PC-3 (cell line): ENCODE data around the gene UTS2R. TPM values are rescaled to one million over a fixed set of nuclear protein-coding genes. Genes with fewer than 3 reads are reported as not detected.

Experiments
- ATAC-seq: fragments of 200-7000 bp; cut with Tn5 transposase; 2 replicates; pipeline ENCODE4 v1.9.1; 2020; ENCODE audit warnings: mild to moderate bottlenecking, moderate library complexity
- BruUV-seq: library from RNA; stranded (reverse); fragments of 400-500 nt; replicated peaks from 2 replicates; lab custom pipeline; 2021; lab: Mats Ljungman, UMichigan
- CTCF ChIA-PET: fragments of 300-600 bp; sonication (Branson Sonifier 250); formaldehyde crosslinking; loops from one replicate; lab custom pipeline; 2022; ENCODE audit warnings: antibody characterized with exemption; lab: Charles Lee
- POLR2A ChIA-PET: fragments of 300-600 bp; sonication (Branson Sonifier 250); formaldehyde crosslinking; loops from one replicate; lab custom pipeline; 2022; ENCODE audit warnings: antibody characterized with exemption; ENCODE audit not compliant: unreplicated experiment; lab: Charles Lee
- DNase-seq: peaks from one replicate; pipeline ENCODE4 v3.0.0-alpha.2; 2015
- H2AFZ ChIP-seq: fragments of 300-600 bp; sonication (generic); 2 replicates; pipeline ENCODE4 v1.6.0; 2016; ENCODE audit warnings: antibody characterized with exemption, low read length
- H3F3A ChIP-seq: fragments of 300-600 bp; sonication (generic); one replicate; pipeline ENCODE4 v1.6.0; 2017; ENCODE audit warnings: antibody characterized with exemption, low read length, control low read depth, mild to moderate bottlenecking; ENCODE audit not compliant: unreplicated experiment
- H3K27ac ChIP-seq: fragments of 300-600 bp; sonication (generic); 2 replicates; pipeline ENCODE4 v1.5.1; 2016; ENCODE audit warnings: mild to moderate bottlenecking, low read length
- H3K27me3 ChIP-seq: fragments of 300-600 bp; sonication (generic); 2 replicates; pipeline ENCODE4 v1.6.1; 2016; ENCODE audit warnings: low read length, mixed read lengths
- H3K36me3 ChIP-seq: fragments of 300-600 bp; sonication (generic); 2 replicates; pipeline ENCODE4 v1.6.1; 2016; ENCODE audit warnings: low read depth, mixed run types, low read length, mixed read lengths
- H3K4me1 ChIP-seq: fragments of 300-600 bp; sonication (generic); 2 replicates; pipeline ENCODE4 v1.5.1; 2016; ENCODE audit warnings: low read length; ENCODE audit not compliant: insufficient read depth
- H3K4me2 ChIP-seq: fragments of 300-600 bp; sonication (generic); 2 replicates; pipeline ENCODE4 v1.6.0; 2016; ENCODE audit warnings: low read length
- H3K4me3 ChIP-seq: fragments of 300-600 bp; sonication (generic); 2 replicates; pipeline ENCODE4 v1.5.1; 2016; ENCODE audit warnings: mild to moderate bottlenecking, low read length, mixed read lengths
- H3K79me2 ChIP-seq: fragments of 300-600 bp; sonication (generic); 2 replicates; pipeline ENCODE4 v1.6.1; 2017; ENCODE audit warnings: low read length, mixed read lengths
- H3K9ac ChIP-seq: fragments of 300-600 bp; sonication (generic); 2 replicates; pipeline ENCODE4 v1.6.0; 2016; ENCODE audit warnings: mild to moderate bottlenecking, low read length
- H3K9me2 ChIP-seq: fragments of 300-600 bp; sonication (generic); replicated peaks from 2 replicates; pipeline ENCODE4 v1.6.1; 2016; ENCODE audit warnings: mixed run types, low read length, mixed read lengths
- H3K9me3 ChIP-seq: fragments of 300-600 bp; sonication (generic); 2 replicates; pipeline ENCODE4 v1.6.1; 2016; ENCODE audit warnings: low read length, mixed read lengths
- H4K20me1 ChIP-seq: fragments of 300-600 bp; sonication (generic); 2 replicates; pipeline ENCODE4 v1.6.1; 2016; ENCODE audit warnings: low read length, mixed read lengths
- EZH2 ChIP-seq: fragments of 300-600 bp; sonication (generic); IDR thresholded peaks from one replicate; pipeline ENCODE4 v1.6.1; 2017; ENCODE audit warnings: antibody characterized with exemption, mild to moderate bottlenecking, low read length; ENCODE audit not compliant: unreplicated experiment
- EZH2phosphoT487 ChIP-seq: fragments of 300-600 bp; sonication (generic); IDR thresholded peaks from 2 replicates; pipeline ENCODE4 v1.6.1; 2018; ENCODE audit warnings: mild to moderate bottlenecking, antibody characterized with exemption, low read length, borderline replicate concordance
- intact Hi-C: fragments of 100-400 bp; cut with micrococcal nuclease; formaldehyde crosslinking; loops from 2 replicates; pipeline ENCODE4 v1.9.0; 2023
- total RNA-seq: library from RNA; depleted of rRNA; stranded (reverse); fragments of >200 nt; gene quantifications from 2 replicates; pipeline ENCODE4 v1.2.3, GENCODE V29; 2014
- TF ChIP-seq, protein P1 (sequence below): fragments of 300-600 bp; sonication (generic); conservative IDR thresholded peaks from 2 replicates; pipeline ENCODE4 v1.5.1; 2017; ENCODE audit warnings: antibody characterized with exemption, low read depth, mild to moderate bottlenecking, low read length

Gene UTS2R
- total RNA-seq, 1 experiment from 2014 or later, result not detected

DNA sequence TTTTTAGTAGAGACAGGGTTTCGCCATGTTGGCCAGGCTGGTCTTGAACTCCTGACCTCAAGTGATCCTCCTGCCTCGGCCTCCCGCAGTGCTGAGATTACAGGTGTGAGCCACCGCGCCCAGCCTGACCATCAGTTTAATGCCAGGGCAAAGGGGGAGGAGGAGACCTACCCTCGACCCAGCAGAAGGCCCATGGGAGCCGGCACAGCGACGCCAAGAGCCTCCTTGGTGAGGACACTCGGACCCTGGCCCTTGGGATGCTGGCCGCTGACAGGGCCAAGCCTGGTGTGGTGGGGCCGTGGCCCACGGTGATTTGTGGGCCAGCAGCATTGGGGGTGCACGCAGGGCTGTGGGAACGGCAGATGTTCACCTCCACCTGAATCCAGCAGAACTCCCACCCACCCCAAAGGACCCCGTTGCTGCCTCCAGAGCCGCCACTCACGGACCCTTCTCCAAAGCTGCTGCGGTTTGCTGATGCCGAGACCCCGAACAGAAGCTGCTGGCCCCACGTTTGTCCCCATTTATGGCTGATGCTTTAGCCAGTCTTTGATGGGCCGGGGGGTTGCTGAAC, 20.0 kb downstream of the UTS2R start:
- Histone ChIP-seq H2AFZ (no peak overlapping the region), H3K4me2 (no peak overlapping the region), H3K4me3 (no peak overlapping the region), H3K4me1 (peaks cover 2% of the 10 kb centered on the region; the same call in 1 of the 2 replicates), H3F3A (no peaks in the 10 kb centered on the region), H3K27me3 (no peaks in the 10 kb centered on the region), H3K79me2 (no peaks in the 10 kb centered on the region), H3K27ac (no peak overlapping the region), H3K36me3 (no peaks in the 10 kb centered on the region; the same call in 1 of the 2 replicates), H4K20me1 (no peaks in the 10 kb centered on the region), H3K9ac (no peak overlapping the region), H3K9me2 (no peaks in the 10 kb centered on the region), H3K9me3 (no peaks in the 10 kb centered on the region)
- BruUV-seq, result no TSS peak
- ChIA-PET CTCF (no interaction called here), POLR2A (no interaction called here)
- no peak for DNase-seq
- TF ChIP-seq EZH2phosphoT487, result no peak
- TF ChIP-seq EZH2, result no peak
- TF ChIP-seq, protein P1, sequence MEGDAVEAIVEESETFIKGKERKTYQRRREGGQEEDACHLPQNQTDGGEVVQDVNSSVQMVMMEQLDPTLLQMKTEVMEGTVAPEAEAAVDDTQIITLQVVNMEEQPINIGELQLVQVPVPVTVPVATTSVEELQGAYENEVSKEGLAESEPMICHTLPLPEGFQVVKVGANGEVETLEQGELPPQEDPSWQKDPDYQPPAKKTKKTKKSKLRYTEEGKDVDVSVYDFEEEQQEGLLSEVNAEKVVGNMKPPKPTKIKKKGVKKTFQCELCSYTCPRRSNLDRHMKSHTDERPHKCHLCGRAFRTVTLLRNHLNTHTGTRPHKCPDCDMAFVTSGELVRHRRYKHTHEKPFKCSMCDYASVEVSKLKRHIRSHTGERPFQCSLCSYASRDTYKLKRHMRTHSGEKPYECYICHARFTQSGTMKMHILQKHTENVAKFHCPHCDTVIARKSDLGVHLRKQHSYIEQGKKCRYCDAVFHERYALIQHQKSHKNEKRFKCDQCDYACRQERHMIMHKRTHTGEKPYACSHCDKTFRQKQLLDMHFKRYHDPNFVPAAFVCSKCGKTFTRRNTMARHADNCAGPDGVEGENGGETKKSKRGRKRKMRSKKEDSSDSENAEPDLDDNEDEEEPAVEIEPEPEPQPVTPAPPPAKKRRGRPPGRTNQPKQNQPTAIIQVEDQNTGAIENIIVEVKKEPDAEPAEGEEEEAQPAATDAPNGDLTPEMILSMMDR, result no peak
- no peak for ATAC-seq
- intact Hi-C loops, result no loop called here

DNA sequence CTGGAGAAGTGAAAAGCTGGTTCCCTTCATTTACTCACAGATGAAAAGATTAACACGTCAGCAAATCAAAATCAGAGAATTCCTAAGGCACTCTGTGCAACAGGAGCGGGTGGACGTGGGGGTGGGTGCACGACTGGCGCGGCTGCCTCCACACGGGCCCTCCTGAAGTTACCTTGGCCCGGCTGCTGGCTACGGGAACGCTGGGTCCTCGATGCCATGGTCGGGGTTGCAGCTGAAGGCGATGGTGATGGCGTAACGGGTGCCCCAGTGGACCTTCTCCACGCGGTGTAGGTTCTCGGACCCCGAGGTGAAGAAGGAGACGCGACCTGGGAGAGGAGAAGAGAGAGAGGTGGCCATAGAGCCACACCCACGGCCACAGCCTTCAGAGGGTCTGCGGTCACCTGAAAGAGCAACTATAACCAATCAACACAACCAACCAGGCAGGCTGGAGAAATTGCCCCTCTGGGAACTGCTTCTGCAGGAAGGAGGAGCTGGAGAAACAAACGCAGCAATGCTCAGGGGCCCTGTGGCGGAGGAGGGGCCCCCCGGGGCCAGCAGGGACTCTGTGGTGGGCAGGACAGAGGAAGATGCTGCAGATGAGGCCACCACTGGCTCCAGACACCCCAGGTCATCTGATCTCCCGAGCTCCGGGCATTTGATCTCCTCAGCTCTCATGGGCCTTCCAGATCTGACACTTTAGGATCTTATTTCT, 20.8 kb downstream of the UTS2R start:
- no peaks in the 10 kb centered on the region for H3K9me3 ChIP-seq
- BruUV-seq, result no TSS peak
- H3F3A ChIP-seq, result no peaks in the 10 kb centered on the region
- ATAC-seq, result no peak
- H3K36me3 ChIP-seq, result no peaks in the 10 kb centered on the region; the same call in 1 of the 2 replicates
- no peak overlapping the region for H2AFZ ChIP-seq
- ChIA-PET CTCF (no interaction called here), POLR2A (no interaction called here)
- no peak overlapping the region for H3K4me2 ChIP-seq
- no peak for TF ChIP-seq EZH2
- TF ChIP-seq, protein P1, result no peak
- no peak for TF ChIP-seq EZH2phosphoT487
- no peak for DNase-seq
- no peak overlapping the region for H3K27ac ChIP-seq
- H3K9me2 ChIP-seq, result no peaks in the 10 kb centered on the region
- H3K4me3 ChIP-seq, result no peak overlapping the region
- H4K20me1 ChIP-seq, result no peaks in the 10 kb centered on the region
- no peaks in the 10 kb centered on the region for H3K27me3 ChIP-seq
- peaks cover 2% of the 10 kb centered on the region; the same call in 1 of the 2 replicates for H3K4me1 ChIP-seq
- intact Hi-C loops, result no loop called here
- no peaks in the 10 kb centered on the region for H3K79me2 ChIP-seq
- H3K9ac ChIP-seq, result no peak overlapping the region

DNA sequence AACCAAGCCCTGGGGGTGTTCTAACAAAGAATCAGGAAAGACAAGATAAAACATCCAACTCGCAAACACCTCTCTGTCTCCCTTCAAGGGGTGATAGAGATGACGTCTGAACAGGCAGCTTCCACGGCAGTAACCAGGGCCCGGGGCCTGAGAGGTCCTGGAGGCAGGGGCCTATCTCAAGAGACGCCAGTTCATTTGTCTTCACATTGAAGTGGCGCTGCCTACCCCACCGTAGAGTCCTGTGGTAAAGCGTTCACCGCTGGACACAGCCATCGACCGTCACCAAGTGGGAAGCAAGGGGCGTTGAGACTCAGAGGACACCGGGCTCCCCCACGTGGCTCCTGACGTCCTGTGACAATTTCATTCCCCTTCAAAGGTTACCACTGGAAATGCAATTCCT, 21.4 kb downstream of the UTS2R start:
- Histone ChIP-seq H3K4me2 (no peak overlapping the region), H4K20me1 (no peaks in the 10 kb centered on the region), H3K4me3 (no peak overlapping the region), H3K9me2 (no peaks in the 10 kb centered on the region), H3K9me3 (no peaks in the 10 kb centered on the region), H3F3A (no peaks in the 10 kb centered on the region), H3K27ac (no peak overlapping the region), H3K27me3 (no peaks in the 10 kb centered on the region), H3K36me3 (no peaks in the 10 kb centered on the region; the same call in 1 of the 2 replicates), H2AFZ (no peak overlapping the region), H3K9ac (no peak overlapping the region), H3K79me2 (no peaks in the 10 kb centered on the region), H3K4me1 (peaks cover 2% of the 10 kb centered on the region; the same call in 1 of the 2 replicates)
- TF ChIP-seq, protein P1, result no peak
- TF ChIP-seq EZH2phosphoT487, result no peak
- no peak for TF ChIP-seq EZH2
- ATAC-seq (no peak), DNase-seq (no peak)
- CTCF ChIA-PET, result no interaction called here
- intact Hi-C loops, result no loop called here
- BruUV-seq, result no TSS peak
- POLR2A ChIA-PET, result no interaction called here
